GM23338 (cell line): Measurements from ENCODE around the gene POU2F3. TPM values are rescaled to one million over a fixed set of nuclear protein-coding genes. Genes with fewer than 3 reads are reported as not detected.

Experiments used
- ATAC-seq: fragments of 200-7000 bp; cut with Tn5 transposase; 3 replicates; pipeline ENCODE4 v1.9.1; 2020
- DNase-seq: peaks from one replicate; pipeline ENCODE4 v3.0.0-alpha.2; 2015; ENCODE audit warnings: low spot score
- H2AFZ ChIP-seq: fragments of 200-600 bp; sonication (generic); 2 replicates; pipeline ENCODE4 v1.8.0; 2016; ENCODE audit warnings: antibody characterized with exemption, mild to moderate bottlenecking, moderate library complexity
- H3F3A ChIP-seq: fragments of 200-600 bp; sonication (generic); replicated peaks from 2 replicates; pipeline ENCODE4 v1.8.0; 2017; ENCODE audit warnings: antibody characterized with exemption, mixed run types, low read depth
- H3K27ac ChIP-seq: fragments of 200-600 bp; sonication (generic); 2 replicates; pipeline ENCODE4 v1.6.1; 2016; ENCODE audit warnings: low read depth
- H3K27me3 ChIP-seq: fragments of 200-600 bp; sonication (generic); 2 replicates; pipeline ENCODE4 v1.8.0; 2016; ENCODE audit warnings: mild to moderate bottlenecking, mixed run types, moderate library complexity; ENCODE audit not compliant: insufficient read depth
- H3K36me3 ChIP-seq: fragments of 200-600 bp; sonication (generic); 2 replicates; pipeline ENCODE4 v1.8.0; 2016; ENCODE audit warnings: mild to moderate bottlenecking; ENCODE audit not compliant: insufficient read depth
- H3K4me1 ChIP-seq: fragments of 200-600 bp; sonication (generic); 2 replicates; pipeline ENCODE4 v1.8.0; 2016; ENCODE audit warnings: mild to moderate bottlenecking, moderate library complexity; ENCODE audit not compliant: insufficient read depth
- H3K4me2 ChIP-seq: fragments of 200-600 bp; sonication (generic); 2 replicates; pipeline ENCODE4 v1.7.1; 2017; ENCODE audit warnings: mixed run types
- H3K4me3 ChIP-seq: fragments of 200-600 bp; sonication (generic); 2 replicates; pipeline ENCODE4 v1.6.1; 2016; ENCODE audit warnings: mixed run types
- H3K79me2 ChIP-seq: fragments of 200-600 bp; sonication (generic); replicated peaks from 2 replicates; pipeline ENCODE4 v1.8.0; 2017; ENCODE audit warnings: mild to moderate bottlenecking; ENCODE audit not compliant: insufficient read depth
- H3K9me2 ChIP-seq: fragments of 200-600 bp; sonication (generic); 2 replicates; pipeline ENCODE4 v1.8.0; 2017; ENCODE audit not compliant: insufficient read depth
- H4K20me1 ChIP-seq: fragments of 200-600 bp; sonication (generic); replicated peaks from 2 replicates; pipeline ENCODE4 v1.8.0; 2017; ENCODE audit warnings: mild to moderate bottlenecking; ENCODE audit not compliant: insufficient read depth
- H3K27ac Mint-ChIP-seq: 2 replicates; pipeline ENCODE4 v1.8.0; 2020; ENCODE audit warnings: inconsistent platforms, mild to moderate bottlenecking, moderate library complexity, mixed read lengths
- H3K27me3 Mint-ChIP-seq: 3 replicates; pipeline ENCODE4 v1.8.0; 2022; ENCODE audit warnings: low read depth, mild to moderate bottlenecking, moderate library complexity, mixed read lengths, inconsistent platforms; ENCODE audit not compliant: insufficient read depth, poor library complexity
- H3K36me3 Mint-ChIP-seq: 3 replicates; pipeline ENCODE4 v1.8.0; 2021; ENCODE audit warnings: low read depth, mild to moderate bottlenecking, inconsistent platforms, moderate library complexity, mixed read lengths
- H3K4me1 Mint-ChIP-seq: 3 replicates; pipeline ENCODE4 v1.8.0; 2020; ENCODE audit warnings: mild to moderate bottlenecking, inconsistent platforms, mixed read lengths
- H3K4me3 Mint-ChIP-seq: 3 replicates; pipeline ENCODE4 v1.8.0; 2021; ENCODE audit warnings: moderate library complexity, mild to moderate bottlenecking, inconsistent platforms, mixed read lengths
- H3K9me3 Mint-ChIP-seq: 3 replicates; pipeline ENCODE4 v1.8.0; 2020; ENCODE audit warnings: moderate library complexity, mild to moderate bottlenecking, inconsistent platforms, mixed read lengths
- CREB1 ChIP-seq: fragments of 250-450 bp; sonication (Bioruptor Pico); IDR thresholded peaks from 2 replicates; pipeline ENCODE4 v1.5.0; 2020; ENCODE audit warnings: low read depth, mild to moderate bottlenecking, moderate library complexity
- CTCF ChIP-seq, 2 experiments: fragments of 200-600 bp in 1 of 2; sonication (generic) in 1 of 2; conservative IDR thresholded peaks; 2 replicates each; pipeline versions ENCODE4 v1.5.1 to v1.6.1; 2016 to 2017; ENCODE audit warnings: antibody characterized with exemption in 2 of 2, low read depth in 2 of 2, mild to moderate bottlenecking in 2 of 2, moderate library complexity in 1 of 2
- ETS1 ChIP-seq: IDR thresholded peaks from 2 replicates; pipeline ENCODE4 v1.6.1; 2016; ENCODE audit warnings: antibody characterized with exemption
- EZH2phosphoT487 ChIP-seq: fragments of 200-600 bp; sonication (generic); IDR thresholded peaks from one replicate; pipeline ENCODE4 v1.8.1; 2018; ENCODE audit warnings: antibody characterized with exemption; ENCODE audit not compliant: unreplicated experiment
- JUNB ChIP-seq: IDR thresholded peaks from one replicate; pipeline ENCODE4 v1.6.1; 2016; ENCODE audit warnings: antibody characterized with exemption; ENCODE audit not compliant: unreplicated experiment
- NANOG ChIP-seq: IDR thresholded peaks from 2 replicates; pipeline ENCODE4 v1.6.1; 2016; ENCODE audit warnings: antibody characterized with exemption, borderline replicate concordance
- POLR2AphosphoS5 ChIP-seq: IDR thresholded peaks from 2 replicates; pipeline ENCODE4 v1.6.1; 2016; ENCODE audit warnings: antibody characterized with exemption, low read depth
- STAT1 ChIP-seq: IDR thresholded peaks from one replicate; pipeline ENCODE4 v1.6.1; 2016; ENCODE audit warnings: antibody characterized with exemption; ENCODE audit not compliant: unreplicated experiment
- ZNF114 ChIP-seq: fragments of 250-450 bp; sonication (Bioruptor Pico); IDR thresholded peaks from 2 replicates; pipeline ENCODE4 v1.5.0; 2020; ENCODE audit warnings: mild to moderate bottlenecking, moderate library complexity
- ZNF331 ChIP-seq: fragments of 250-450 bp; sonication (Bioruptor Pico); IDR thresholded peaks from 2 replicates; pipeline ENCODE4 v1.5.0; 2020; ENCODE audit warnings: low read depth, mild to moderate bottlenecking, moderate library complexity
- ZNF462 ChIP-seq: fragments of 250-450 bp; sonication (Bioruptor Pico); IDR thresholded peaks from 2 replicates; pipeline ENCODE4 v1.5.0; 2020; ENCODE audit warnings: mild to moderate bottlenecking, moderate library complexity
- polyA plus RNA-seq: library from polyadenylated mRNA; unstranded; fragments of >200 nt; fragmentation: Nextera tagmentation; extraction: Ambion mirVana; gene quantifications from 2 replicates; pipeline ENCODE4 v1.2.1, GENCODE V29; 2016
- total RNA-seq: library from RNA; depleted of rRNA; stranded (reverse); fragments of >200 nt; shearing (Covaris generic); gene quantifications from 2 replicates; pipeline ENCODE4 v1.2.3, GENCODE V29; 2014

The POU2F3 gene
- total and polyA plus RNA-seq, 2 experiments from 2014 or later = 0.45 to 0.79 TPM

- Histone ChIP-seq H3K4me3 (no peak overlapping the region), H4K20me1 (0 out of 2 replicates have a peak, but pooled peaks cover 11% of the 10 kb centered on the region), H3K79me2 (peaks cover 98% of the 10 kb centered on the region), H3F3A (no peaks in the 10 kb centered on the region), H3K36me3 (no peaks in the 10 kb centered on the region), H3K27ac (no peak overlapping the region), H3K4me2 (no peak overlapping the region), H3K27me3 (no peaks in the 10 kb centered on the region), H3K4me1 (peaks cover 36% of the 10 kb centered on the region), H3K9me2 (no peaks in the 10 kb centered on the region), H2AFZ (no peak overlapping the region)
- ATAC-seq (no peak), DNase-seq (no peak)
- Mint-ChIP-seq H3K36me3 (no peaks in the 10 kb centered on the region), H3K27me3 (no peaks in the 10 kb centered on the region), H3K4me3 (no peak overlapping the region), H3K4me1 (peaks cover 39% of the 10 kb centered on the region), H3K27ac (no peak overlapping the region), H3K9me3 (no peaks in the 10 kb centered on the region)
- TF ChIP-seq ZNF114 (CRISPR knock-in tag) (no peak), CREB1 (CRISPR knock-in tag) (no peak), POLR2AphosphoS5 (no peak), ZNF331 (no peak), STAT1 (no peak), CTCF (conservative IDR thresholded peaks at IDR 0.05; ENCODE audit: low read depth in 2 of 2) (no peak), ZNF462 (CRISPR knock-in tag) (no peak), EZH2phosphoT487 (no peak), ETS1 (no peak), JUNB (no peak), NANOG (no peak)
Measured at GRCh38 chr11:120342678-120343077, 102.7 kb downstream of the POU2F3 start.
